Measurements from ENCODE around the gene JOSD2. TPM values are rescaled to one million over a fixed set of nuclear protein-coding genes. Genes with fewer than 3 reads are reported as not detected.

Gene JOSD2
- total and polyA plus RNA-seq, 2 donors (not counting 1 experiment from before 2014, with no cell fraction given) = 25.0 to 32.8 TPM

GRCh38 chr19:50549059-50549926 is 38.3 kb upstream of the JOSD2 start:
- no peak for DNase-seq
- no peak overlapping the region for H2AFZ ChIP-seq (ENCODE audit: insufficient read depth, low read depth, low read length, poor library complexity, severe bottlenecking)
- intact Hi-C loops (cut with micrococcal nuclease) = no loop called here
- H4K20me1 ChIP-seq (ENCODE audit: control insufficient read depth, insufficient read depth, low read length, poor library complexity, severe bottlenecking) = no peaks in the 10 kb centered on the region
- CTCF ChIA-PET = no interaction called here
- H3K9me3 ChIP-seq (ENCODE audit: control extremely low read depth in 1 of 3, control insufficient read depth in 2 of 3, insufficient read depth in 1 of 3, low read length in 2 of 3) = peaks cover 0 to 5% (median 0%) of the 10 kb centered on the region in 3 donors
- no peak overlapping the region for H3K9ac ChIP-seq (ENCODE audit: low read length)
- Mint-ChIP-seq H3K27ac (no peak overlapping the region), H3K4me1 (no peaks in the 10 kb centered on the region), H3K9me3 (ENCODE audit: insufficient read depth) (no peaks in the 10 kb centered on the region), H3K4me3 (no peak overlapping the region), H3K27me3 (peaks cover 36% of the 10 kb centered on the region)
- H3K27me3 ChIP-seq (replicated peaks in 1 of 4; ENCODE audit: control extremely low read depth in 1 of 4, control insufficient read depth in 3 of 4, insufficient read depth in 4 of 4, low read length in 3 of 4) = peaks cover 0 to 37% (median 6%) of the 10 kb centered on the region in 4 experiments
- no peaks in the 10 kb centered on the region for H3K36me3 ChIP-seq (replicated peaks in 1 of 2; ENCODE audit: control extremely low read depth in 1 of 2, control insufficient read depth in 1 of 2, extremely low read depth in 1 of 2, insufficient read depth in 2 of 2, low read length in 1 of 2)
- H3K4me2 ChIP-seq (replicated peaks; ENCODE audit: low read depth, low read length, poor library complexity, severe bottlenecking) = no peak overlapping the region
- no peaks in the 10 kb centered on the region for H3K79me2 ChIP-seq (ENCODE audit: control insufficient read depth, insufficient read depth, low read length)
- POLR2A ChIA-PET = no interaction called here
- ATAC-seq (ENCODE audit: low read depth) = no peak
- H3K4me3 ChIP-seq (ENCODE audit: control extremely low read depth in 1 of 5, extremely low read depth in 1 of 5, insufficient read depth in 1 of 5, low read depth in 2 of 5, low read length in 4 of 5) = no peak overlapping the region
- TF ChIP-seq CTCF (IDR thresholded peaks at IDR 0.05) (no peak), EZH2 (IDR thresholded peaks at IDR 0.05; ENCODE audit: borderline replicate concordance, insufficient read depth, low read depth, low read length, poor library complexity, severe bottlenecking) (no peak)
- H3K27ac ChIP-seq (ENCODE audit: low read length in 2 of 2) = no peak overlapping the region
- no peaks in the 10 kb centered on the region for H3K4me1 ChIP-seq (ENCODE audit: control insufficient read depth in 2 of 2, insufficient read depth in 2 of 2, low read length in 2 of 2)
- WGBS (ENCODE audit: insufficient coverage) = 79% methylated on average over 18 of the region's 22 CpGs
